ENCODE data around the gene HDAC4.

- no peak for TF ChIP-seq POLR2AphosphoS5 (IDR thresholded peaks at IDR 0.05)
- no peak for TF ChIP-seq POLR2A (IDR thresholded peaks at IDR 0.05)
Observed at GRCh38 chr2:239073745-239074530, 326.9 kb downstream of the HDAC4 start.
